Islet precursor cell (in vitro differentiated cells): ENCODE results near the gene CNBP.

Experiments
- DNase-seq: peaks from one replicate; pipeline ENCODE4 v3.0.0-alpha.2; 2018

CNBP gene

GRCh38 chr3:129130291-129130813 lies 53.3 kb downstream of the CNBP start:
- DNase-seq: no peak

GRCh38 chr3:129128357-129129155 lies 55.1 kb downstream of the CNBP start:
- no peak for DNase-seq

GRCh38 chr3:129126726-129127280 lies 56.9 kb downstream of the CNBP start:
- no peak for DNase-seq

- DNase-seq: no peak
Measured at GRCh38 chr3:129123314-129124060, 60.2 kb downstream of the CNBP start.

- no peak for DNase-seq
Measured at GRCh38 chr3:129122412-129123011, 61.2 kb downstream of the CNBP start.

- DNase-seq: peak; percentile 100
Measured at GRCh38 chr3:129121792-129122411, 61.8 kb downstream of the CNBP start, which contains the start of gene RAB43. Gene RAB43 (minus strand): TSS chr3:129121804. CDS start chr3:129121489, 315 bp downstream.

- DNase-seq: no peak
Measured at GRCh38 chr3:129121016-129121791, 62.5 kb downstream of the CNBP start.

GRCh38 chr3:129120254-129121004 lies 63.3 kb downstream of the CNBP start:
- DNase-seq: peak; percentile 93

- no peak for DNase-seq
Measured at GRCh38 chr3:129119365-129120100, 64.2 kb downstream of the CNBP start.

- no peak for DNase-seq
Measured at GRCh38 chr3:129118745-129119144, 65.0 kb downstream of the CNBP start.
